IMR-90 (cell line): ENCODE data around the gene SMIM36.

ENCODE experiments used
- CEBPB ChIP-seq: IDR thresholded peaks from 2 replicates; pipeline ENCODE4 v1.6.1; 2012; ENCODE audit warnings: low read depth, low read length, improper control_type of control experiment
- CHD1 ChIP-seq: IDR thresholded peaks from 2 replicates; pipeline ENCODE4 v1.6.1; 2012; ENCODE audit warnings: low read depth, low read length, improper control_type of control experiment
- FOS ChIP-seq: fragments of 150-350 bp; IDR thresholded peaks from 2 replicates; pipeline ENCODE4 v1.6.1; 2016; ENCODE audit warnings: low read depth, low read length
- MAFK ChIP-seq: IDR thresholded peaks from 2 replicates; pipeline ENCODE4 v1.6.1; 2012; ENCODE audit warnings: low read depth, low read length, improper control_type of control experiment
- MAZ ChIP-seq: IDR thresholded peaks from 2 replicates; pipeline ENCODE4 v1.6.1; 2012; ENCODE audit warnings: low read depth, mild to moderate bottlenecking, low read length, improper control_type of control experiment, moderate library complexity, borderline replicate concordance
- POLR2A ChIP-seq: IDR thresholded peaks from 2 replicates; pipeline ENCODE4 v1.6.1; 2012; ENCODE audit warnings: mild to moderate bottlenecking, low read depth, low read length
- RAD21 ChIP-seq: IDR thresholded peaks from 2 replicates; pipeline ENCODE4 v1.6.1; 2012; ENCODE audit warnings: low read length, improper control_type of control experiment
- RCOR1 ChIP-seq: IDR thresholded peaks from 2 replicates; pipeline ENCODE4 v1.6.1; 2012; ENCODE audit warnings: mild to moderate bottlenecking, low read length, improper control_type of control experiment; ENCODE audit not compliant: insufficient replicate concordance
- SMC3 ChIP-seq: fragments of 150-350 bp; IDR thresholded peaks from 2 replicates; pipeline ENCODE4 v1.6.1; 2016; ENCODE audit warnings: low read depth, mild to moderate bottlenecking, antibody characterized with exemption, low read length, moderate library complexity
- TF ChIP-seq, protein P1 (sequence below): conservative IDR thresholded peaks from 2 replicates; pipeline ENCODE4 v1.5.1; 2012; ENCODE audit warnings: mild to moderate bottlenecking, low read depth, low read length, improper control_type of control experiment
- TF ChIP-seq, protein P2 (sequence below): fragments of 150-350 bp; IDR thresholded peaks from 2 replicates; pipeline ENCODE4 v1.6.1; 2016; ENCODE audit warnings: low read depth, mild to moderate bottlenecking, low read length, moderate library complexity, borderline replicate concordance
- TF ChIP-seq, protein P3 (sequence below): fragments of 150-350 bp; IDR thresholded peaks from 2 replicates; pipeline ENCODE4 v1.6.1; 2017; ENCODE audit warnings: mild to moderate bottlenecking, antibody characterized with exemption, low read length, low read depth

DNA sequence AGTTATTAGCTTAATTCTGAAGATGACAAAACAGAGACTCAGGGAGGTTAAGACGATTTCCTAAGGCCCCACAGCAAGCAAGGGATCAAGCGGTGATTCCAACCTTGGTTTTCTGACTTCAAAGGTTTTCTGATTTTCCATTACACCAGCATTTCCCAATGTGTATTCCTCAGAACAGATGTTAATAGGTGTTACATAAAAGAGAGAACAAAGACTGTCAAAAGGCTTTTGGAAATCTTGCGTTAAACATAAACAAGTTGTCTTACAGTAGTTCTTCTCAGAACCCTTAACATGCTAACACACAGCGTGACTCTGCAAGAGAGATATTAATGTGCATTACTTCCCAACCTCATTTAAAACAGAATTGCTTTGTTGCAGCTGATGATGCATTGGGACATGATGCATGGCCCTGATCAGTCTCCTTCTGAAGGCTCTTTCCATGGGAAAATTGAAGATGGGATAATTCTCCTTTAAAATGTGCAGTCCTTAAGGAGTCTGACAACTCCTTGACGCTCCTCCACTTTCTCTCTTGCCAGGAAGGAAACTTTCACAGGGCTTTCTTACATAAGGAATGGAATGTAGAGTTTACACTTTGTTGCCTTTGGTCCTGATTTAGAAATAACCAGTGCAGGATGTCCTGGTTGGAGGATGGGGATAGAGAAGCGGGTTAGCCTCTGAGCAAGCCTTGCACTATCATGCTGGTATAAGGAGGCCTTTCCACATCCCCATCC is 68.1 kb downstream of the SMIM36 start:
- no peak for TF ChIP-seq POLR2A
- no peak for TF ChIP-seq RAD21
- TF ChIP-seq CEBPB = no peak
- no peak for TF ChIP-seq MAFK
- TF ChIP-seq, protein P1, sequence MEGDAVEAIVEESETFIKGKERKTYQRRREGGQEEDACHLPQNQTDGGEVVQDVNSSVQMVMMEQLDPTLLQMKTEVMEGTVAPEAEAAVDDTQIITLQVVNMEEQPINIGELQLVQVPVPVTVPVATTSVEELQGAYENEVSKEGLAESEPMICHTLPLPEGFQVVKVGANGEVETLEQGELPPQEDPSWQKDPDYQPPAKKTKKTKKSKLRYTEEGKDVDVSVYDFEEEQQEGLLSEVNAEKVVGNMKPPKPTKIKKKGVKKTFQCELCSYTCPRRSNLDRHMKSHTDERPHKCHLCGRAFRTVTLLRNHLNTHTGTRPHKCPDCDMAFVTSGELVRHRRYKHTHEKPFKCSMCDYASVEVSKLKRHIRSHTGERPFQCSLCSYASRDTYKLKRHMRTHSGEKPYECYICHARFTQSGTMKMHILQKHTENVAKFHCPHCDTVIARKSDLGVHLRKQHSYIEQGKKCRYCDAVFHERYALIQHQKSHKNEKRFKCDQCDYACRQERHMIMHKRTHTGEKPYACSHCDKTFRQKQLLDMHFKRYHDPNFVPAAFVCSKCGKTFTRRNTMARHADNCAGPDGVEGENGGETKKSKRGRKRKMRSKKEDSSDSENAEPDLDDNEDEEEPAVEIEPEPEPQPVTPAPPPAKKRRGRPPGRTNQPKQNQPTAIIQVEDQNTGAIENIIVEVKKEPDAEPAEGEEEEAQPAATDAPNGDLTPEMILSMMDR = no peak
- no peak for TF ChIP-seq FOS
- TF ChIP-seq, protein P2, sequence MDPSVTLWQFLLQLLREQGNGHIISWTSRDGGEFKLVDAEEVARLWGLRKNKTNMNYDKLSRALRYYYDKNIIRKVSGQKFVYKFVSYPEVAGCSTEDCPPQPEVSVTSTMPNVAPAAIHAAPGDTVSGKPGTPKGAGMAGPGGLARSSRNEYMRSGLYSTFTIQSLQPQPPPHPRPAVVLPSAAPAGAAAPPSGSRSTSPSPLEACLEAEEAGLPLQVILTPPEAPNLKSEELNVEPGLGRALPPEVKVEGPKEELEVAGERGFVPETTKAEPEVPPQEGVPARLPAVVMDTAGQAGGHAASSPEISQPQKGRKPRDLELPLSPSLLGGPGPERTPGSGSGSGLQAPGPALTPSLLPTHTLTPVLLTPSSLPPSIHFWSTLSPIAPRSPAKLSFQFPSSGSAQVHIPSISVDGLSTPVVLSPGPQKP = no peak
- no peak for TF ChIP-seq MAZ
- TF ChIP-seq SMC3 = no peak
- TF ChIP-seq, protein P3, sequence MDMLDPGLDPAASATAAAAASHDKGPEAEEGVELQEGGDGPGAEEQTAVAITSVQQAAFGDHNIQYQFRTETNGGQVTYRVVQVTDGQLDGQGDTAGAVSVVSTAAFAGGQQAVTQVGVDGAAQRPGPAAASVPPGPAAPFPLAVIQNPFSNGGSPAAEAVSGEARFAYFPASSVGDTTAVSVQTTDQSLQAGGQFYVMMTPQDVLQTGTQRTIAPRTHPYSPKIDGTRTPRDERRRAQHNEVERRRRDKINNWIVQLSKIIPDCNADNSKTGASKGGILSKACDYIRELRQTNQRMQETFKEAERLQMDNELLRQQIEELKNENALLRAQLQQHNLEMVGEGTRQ = no peak
- no peak for TF ChIP-seq CHD1
- TF ChIP-seq RCOR1 = no peak
